Spleen (tissue), 11 donors: Measurements from ENCODE around the gene ANKRD33. TPM values are rescaled to one million over a fixed set of nuclear protein-coding genes. Genes with fewer than 3 reads are reported as not detected.

ENCODE experiments used
- DNase-seq: peaks from one replicate; pipeline ENCODE4 v3.0.0-alpha.2; 2020
- H3K27ac ChIP-seq, 8 donors: fragments of 200-600 bp; sonication (generic) in 7 of 8; 1 replicate in 4 of 8; 2 replicates in 4 of 8; pipeline versions ENCODE4 v1.5.0 to v1.8.0; 2016 to 2021; ENCODE audit warnings: inconsistent platforms in 4 of 8, mild to moderate bottlenecking in 4 of 8, moderate library complexity in 1 of 8
- H3K27me3 ChIP-seq, 7 donors: fragments of 200-600 bp; sonication (generic) in 6 of 7; replicated peaks in 1 of 7; 1 replicate in 4 of 7; 2 replicates in 3 of 7; pipeline versions ENCODE4 v1.5.0 to v1.8.0; 2016 to 2021; ENCODE audit warnings: inconsistent platforms in 3 of 7, mild to moderate bottlenecking in 1 of 7
- H3K36me3 ChIP-seq, 6 donors: fragments of 200-600 bp; sonication (generic) in 5 of 6; 1 replicate in 4 of 6; 2 replicates in 2 of 6; pipeline versions ENCODE4 v1.5.0 to v1.8.0; 2016 to 2021; ENCODE audit warnings: inconsistent platforms in 2 of 6
- H3K4me1 ChIP-seq, 6 donors: fragments of 200-600 bp; sonication (generic) in 5 of 6; 1 replicate in 3 of 6; 2 replicates in 3 of 6; pipeline versions ENCODE4 v1.5.0 to v1.8.0; 2016 to 2021; ENCODE audit warnings: inconsistent platforms in 3 of 6
- H3K4me3 ChIP-seq, 8 donors: fragments of 200-600 bp; sonication (generic) in 7 of 8; 1 replicate in 4 of 8; 2 replicates in 4 of 8; pipeline versions ENCODE4 v1.5.0 to v1.8.0; 2016 to 2021; ENCODE audit warnings: inconsistent platforms in 4 of 8, mild to moderate bottlenecking in 4 of 8, moderate library complexity in 2 of 8
- H3K9me3 ChIP-seq, 8 donors: fragments of 200-600 bp; sonication (generic) in 7 of 8; 1 replicate in 4 of 8; 2 replicates in 4 of 8; pipeline versions ENCODE4 v1.5.0 to v1.8.0; 2016 to 2021; ENCODE audit warnings: inconsistent platforms in 4 of 8
- POLR2A ChIP-seq, 3 donors: fragments of 450-650 bp; IDR thresholded peaks; one replicate each; pipeline ENCODE4 v1.5.1; 2017; ENCODE audit warnings: antibody characterized with exemption in 3 of 3, mild to moderate bottlenecking in 1 of 3
- POLR2AphosphoS5 ChIP-seq, 3 donors: sonication (generic); formaldehyde crosslinking; IDR thresholded peaks; one replicate each; pipeline ENCODE4 v1.5.1; 2017; ENCODE audit warnings: antibody characterized with exemption in 3 of 3
- WGBS, 5 donors: extraction: QIAGEN DNeasy Blood & Tissue Kit in 3 of 5; methylation state at CpG; one replicate each; pipeline versions ENCODE4 v1.1.5 to v1.1.7; 2013 to 2018; 5-methylcytosine and 5-hydroxymethylcytosine counted together
- intact Hi-C: fragments of 100-400 bp; cut with DNase I; formaldehyde crosslinking; loops from one replicate; pipeline ENCODE4 v1.15.0; 2023; ENCODE audit warnings: low total_unique reads
- polyA plus RNA-seq, 3 donors: library from polyadenylated mRNA; stranded (reverse); fragments of 200-250 nt; gene quantifications; one replicate each; pipeline ENCODE4 v1.2.1, GENCODE V29; 2013
- total RNA-seq, 7 donors: library from RNA; depleted of rRNA in 3 of 7; stranded (reverse); fragments of >200 nt in 3 of 7; fragmentation: NEBNext Ultra II Directional in 4 of 7; extraction: Animal tissue kit (Norgen Biotek cat#: 25700) in 4 of 7; gene quantifications; one replicate each; pipeline versions ENCODE4 v1.1.0 to v1.2.1, GENCODE V29; 2016 to 2021
- TF ChIP-seq, protein P1 (sequence below), 11 experiments: fragments of 200-600 bp in 7 of 11; fragments of 450-650 bp in 4 of 11; sonication (generic) in 4 of 11; IDR thresholded peaks in 8 of 11; conservative IDR thresholded peaks in 3 of 11; 1 replicate in 7 of 11; 2 replicates in 4 of 11; pipeline versions ENCODE4 v1.4.0 to v1.8.0; 2016 to 2021; ENCODE audit warnings: antibody characterized with exemption in 11 of 11, inconsistent platforms in 4 of 11, mild to moderate bottlenecking in 1 of 11
- donor health status: healthy with polysubstance abuse.
- donor health status: DM: no; HTN: no; CAD: no; lungs with moderate emphysema.
- donor health status: DM: no; HTN: no; CAD: no.
- donor health status: Bipolar disorder and iron deficiency.
- donor health status: healthy.
- donor health status: DM: no; HTN: no; CAD: no.
- donor health status: DM: yes; HTN: yes; CAD: no.

The ANKRD33 gene
- total and polyA plus RNA-seq, 10 donors = not detected

DNA sequence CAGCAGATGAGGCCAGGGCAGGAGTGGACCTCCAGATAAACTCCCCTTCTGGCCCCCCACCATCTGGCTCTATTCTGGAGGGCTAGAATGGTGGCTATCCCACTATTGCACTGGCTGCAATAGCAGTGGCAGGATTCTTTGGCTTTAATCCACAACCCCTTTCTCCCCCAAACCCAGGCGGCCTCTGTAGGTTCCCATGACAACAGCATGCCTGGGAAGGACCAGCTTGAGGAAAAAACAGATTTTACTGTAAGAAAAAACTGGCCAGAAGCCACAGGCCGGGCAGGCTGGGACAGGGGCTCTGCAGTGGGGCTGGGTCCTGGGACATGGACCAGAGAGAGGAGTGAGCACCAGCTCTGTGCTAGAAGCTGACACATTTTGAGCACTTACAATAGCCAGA lies 50.0 kb downstream of the ANKRD33 start:
- intact Hi-C loops = no loop called here
- H3K4me3 ChIP-seq = no peak overlapping the region
- WGBS, 5 donors = 62 to 89% (median 77%) methylated on average over 2 of the region's 2 CpGs

DNA sequence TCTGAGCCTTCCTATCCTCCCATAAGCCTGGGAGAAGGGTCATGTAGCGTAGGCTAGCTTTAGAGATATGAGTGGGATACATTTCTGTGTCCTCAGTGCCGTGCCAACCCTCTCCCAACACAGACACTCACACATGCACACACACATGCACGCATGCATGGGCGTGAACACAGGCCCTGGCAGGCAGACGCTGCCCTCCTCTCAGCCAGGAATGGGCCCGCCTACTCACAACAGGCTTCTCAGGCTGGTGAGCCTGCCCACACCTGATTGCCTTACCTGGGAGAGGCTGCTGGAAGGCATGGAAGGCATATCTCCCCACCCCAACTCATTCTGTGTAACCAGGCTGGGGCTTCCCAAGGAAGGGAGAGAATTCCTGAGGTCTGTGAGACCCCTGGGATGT lies 50.8 kb downstream of the ANKRD33 start:
- intact Hi-C loops = no loop called here
- Histone ChIP-seq H3K9me3 (peaks cover 0 to 2% (median under 1%) of the 10 kb centered on the region in 8 donors), H3K4me3 (no peak overlapping the region), H3K4me1 (peaks cover 0 to 13% (median 4%) of the 10 kb centered on the region in 6 donors), H3K27me3 (no peaks in the 10 kb centered on the region), H3K36me3 (no peaks in the 10 kb centered on the region), H3K27ac (no peak overlapping the region)
- TF ChIP-seq, protein P1, sequence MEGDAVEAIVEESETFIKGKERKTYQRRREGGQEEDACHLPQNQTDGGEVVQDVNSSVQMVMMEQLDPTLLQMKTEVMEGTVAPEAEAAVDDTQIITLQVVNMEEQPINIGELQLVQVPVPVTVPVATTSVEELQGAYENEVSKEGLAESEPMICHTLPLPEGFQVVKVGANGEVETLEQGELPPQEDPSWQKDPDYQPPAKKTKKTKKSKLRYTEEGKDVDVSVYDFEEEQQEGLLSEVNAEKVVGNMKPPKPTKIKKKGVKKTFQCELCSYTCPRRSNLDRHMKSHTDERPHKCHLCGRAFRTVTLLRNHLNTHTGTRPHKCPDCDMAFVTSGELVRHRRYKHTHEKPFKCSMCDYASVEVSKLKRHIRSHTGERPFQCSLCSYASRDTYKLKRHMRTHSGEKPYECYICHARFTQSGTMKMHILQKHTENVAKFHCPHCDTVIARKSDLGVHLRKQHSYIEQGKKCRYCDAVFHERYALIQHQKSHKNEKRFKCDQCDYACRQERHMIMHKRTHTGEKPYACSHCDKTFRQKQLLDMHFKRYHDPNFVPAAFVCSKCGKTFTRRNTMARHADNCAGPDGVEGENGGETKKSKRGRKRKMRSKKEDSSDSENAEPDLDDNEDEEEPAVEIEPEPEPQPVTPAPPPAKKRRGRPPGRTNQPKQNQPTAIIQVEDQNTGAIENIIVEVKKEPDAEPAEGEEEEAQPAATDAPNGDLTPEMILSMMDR (IDR thresholded peaks at IDR 0.05 in 8 of 11, conservative IDR thresholded peaks at IDR 0.05 in 3 of 11) = no peak
- TF ChIP-seq POLR2A (IDR thresholded peaks at IDR 0.05) = no peak
- TF ChIP-seq POLR2AphosphoS5 (IDR thresholded peaks at IDR 0.05) = no peak
- no peak for DNase-seq
- whole genome bisulfite sequencing, 5 donors = 88 to 95% (median 92%) methylated on average over 5 to 6 of the region's 6 CpGs

More for the DNA sequence above, 50.0 kb downstream of the ANKRD33 start:
- Histone ChIP-seq H3K9me3 (no peaks in the 10 kb centered on the region), H3K4me1 (peaks cover 0 to 13% (median 4%) of the 10 kb centered on the region in 6 donors), H3K36me3 (no peaks in the 10 kb centered on the region), H3K27ac (no peak overlapping the region), H3K27me3 (no peaks in the 10 kb centered on the region)
- no peak for DNase-seq
- no peak for TF ChIP-seq POLR2A (IDR thresholded peaks at IDR 0.05)
- TF ChIP-seq, protein P1 (IDR thresholded peaks at IDR 0.05 in 8 of 11, conservative IDR thresholded peaks at IDR 0.05 in 3 of 11) = no peak
- TF ChIP-seq POLR2AphosphoS5 (IDR thresholded peaks at IDR 0.05) = no peak

DNA sequence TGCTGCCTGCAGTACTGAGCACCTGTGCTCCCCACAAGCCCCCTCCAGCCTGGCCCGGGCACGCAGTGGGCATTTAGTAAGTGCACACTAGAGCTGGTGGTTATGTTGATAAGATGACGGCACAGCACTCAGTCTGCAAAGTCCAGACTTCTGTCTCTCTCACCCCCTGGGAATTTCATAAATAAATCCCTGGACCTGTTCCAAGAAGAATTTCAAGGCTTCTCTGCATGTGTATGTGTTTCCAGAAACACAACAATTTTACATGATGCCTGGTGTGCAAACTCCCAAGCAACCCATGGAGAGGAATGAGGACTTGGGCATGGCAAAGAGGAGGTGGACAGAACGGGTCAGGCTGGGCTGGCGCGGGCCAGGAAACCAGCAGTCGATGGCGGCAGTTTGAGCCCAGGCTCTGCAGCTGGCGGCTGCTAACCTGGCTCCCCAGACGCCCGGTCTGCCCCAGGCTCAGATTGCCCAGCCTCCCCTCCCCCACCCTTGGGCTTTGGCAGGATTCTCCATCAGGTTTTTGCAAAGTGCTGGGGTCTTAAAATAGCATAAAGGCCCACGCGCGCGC lies 53.2 kb downstream of the ANKRD33 start:
- H3K27ac ChIP-seq = no peak overlapping the region
- intact Hi-C loops = no loop called here
- H3K36me3 ChIP-seq = no peaks in the 10 kb centered on the region
- WGBS, 5 donors = 60 to 67% (median 62%) methylated on average over 11 to 15 of the region's 15 CpGs
- TF ChIP-seq POLR2A (IDR thresholded peaks at IDR 0.05) = no peak
- TF ChIP-seq, protein P1 (IDR thresholded peaks at IDR 0.05 in 8 of 11, conservative IDR thresholded peaks at IDR 0.05 in 3 of 11) = no peak
- no peak for TF ChIP-seq POLR2AphosphoS5 (IDR thresholded peaks at IDR 0.05)
- H3K27me3 ChIP-seq = no peaks in the 10 kb centered on the region
- no peak overlapping the region for H3K4me3 ChIP-seq
- H3K9me3 ChIP-seq = peaks cover 0 to 22% (median 18%) of the 10 kb centered on the region in 8 donors
- DNase-seq = no peak
- peaks cover 0 to 13% (median 4%) of the 10 kb centered on the region in 6 donors for H3K4me1 ChIP-seq

Other genes starting within 250 kb of the ANKRD33 start
- gene FIGNL2, start 39.4 kb upstream of the ANKRD33 start, total RNA-seq = 1 to 10 TPM in 6 of 7 donors, under 1 TPM in 1; 0.83 to 3.0 (median 1.6) TPM
- gene FIGNL2, start 39.4 kb upstream of the ANKRD33 start, polyA plus RNA-seq = under 1 TPM; 0.20 to 0.51 (median 0.20) TPM
- 100 to 1,000 TPM in 2 of 7 donors, 10 to 100 TPM in 5; 58.6 to 109 (median 92.3) TPM for gene ACVRL1, start 19.4 kb downstream of the ANKRD33 start, total RNA-seq
- gene ACVRL1, start 19.4 kb downstream of the ANKRD33 start, polyA plus RNA-seq = 10 to 100 TPM; 12.5 to 21.0 (median 13.5) TPM
- 10 to 100 TPM; 15.7 to 27.6 (median 23.5) TPM for gene ACVR1B, start 63.6 kb downstream of the ANKRD33 start, total RNA-seq
- gene ACVR1B, start 63.6 kb downstream of the ANKRD33 start, polyA plus RNA-seq = 1 to 10 TPM; 2.8 to 7.4 (median 2.8) TPM
- gene TAMALIN, start 118.8 kb downstream of the ANKRD33 start, total RNA-seq = 100 to 1,000 TPM in 1 of 7 donors, 10 to 100 TPM in 6; 31.7 to 141 (median 69.5) TPM
- 10 to 100 TPM; 25.5 to 38.2 (median 35.2) TPM for gene TAMALIN, start 118.8 kb downstream of the ANKRD33 start, polyA plus RNA-seq
- 100 to 1,000 TPM in 1 of 7 donors, 10 to 100 TPM in 6; 12.0 to 113 (median 58.4) TPM for gene NR4A1, start 163.3 kb downstream of the ANKRD33 start, total RNA-seq
- gene NR4A1, start 163.3 kb downstream of the ANKRD33 start, polyA plus RNA-seq = 10 to 100 TPM; 11.8 to 43.5 (median 13.7) TPM
- gene ATG101, start 181.9 kb downstream of the ANKRD33 start, total RNA-seq = 10 to 100 TPM; 23.5 to 40.1 (median 32.3) TPM
- 10 to 100 TPM; 32.0 to 81.1 (median 35.3) TPM for gene ATG101, start 181.9 kb downstream of the ANKRD33 start, polyA plus RNA-seq
- 1 to 10 TPM in 6 of 7 donors, under 1 TPM in 1; 0.64 to 8.1 (median 4.9) TPM for gene SMIM41, start 191.6 kb downstream of the ANKRD33 start, total RNA-seq
- gene SMIM41, start 191.6 kb downstream of the ANKRD33 start, polyA plus RNA-seq = 1 to 10 TPM in 2 of 3 donors, under 1 TPM in 1; 0.85 to 1.7 (median 1.1) TPM